ENCODE data around the gene OR5AU1. TPM values are rescaled to one million over a fixed set of nuclear protein-coding genes. Genes with fewer than 3 reads are reported as not detected.
A peak's percentile ranks its signal among the peaks of the same experiment; 100 is the strongest.

The OR5AU1 gene
- total RNA-seq, 1 experiment from 2014 or later = not detected

- Histone ChIP-seq H3K27me3 (ENCODE audit: low read length) (no peaks in the 10 kb centered on the region), H3F3A (ENCODE audit: low read length, unreplicated experiment) (no peaks in the 10 kb centered on the region), H3K4me1 (ENCODE audit: insufficient read depth, low read length) (no peaks in the 10 kb centered on the region), H3K4me3 (ENCODE audit: low read length) (no peak overlapping the region), H3K9me2 (replicated peaks; ENCODE audit: low read length) (no peaks in the 10 kb centered on the region), H3K4me2 (ENCODE audit: low read length) (no peak overlapping the region), H3K9me3 (ENCODE audit: low read length) (peaks cover 5% of the 10 kb centered on the region; the same call in 1 of the 2 replicates), H3K27ac (ENCODE audit: low read length) (no peak overlapping the region), H3K9ac (ENCODE audit: low read length) (no peak overlapping the region), H3K79me2 (ENCODE audit: low read length) (no peaks in the 10 kb centered on the region), H4K20me1 (ENCODE audit: low read length) (no peaks in the 10 kb centered on the region), H2AFZ (ENCODE audit: low read length) (no peak overlapping the region), H3K36me3 (ENCODE audit: low read depth, low read length) (no peaks in the 10 kb centered on the region)
- ATAC-seq (no peak), DNase-seq (peak; percentile 16)
- intact Hi-C loops (cut with micrococcal nuclease) = no loop called here
- CTCF ChIA-PET = no interaction called here
- no peak for TF ChIP-seq EZH2phosphoT487 (IDR thresholded peaks at IDR 0.05; ENCODE audit: borderline replicate concordance, low read length)
- TF ChIP-seq CTCF (conservative IDR thresholded peaks at IDR 0.05; ENCODE audit: low read depth, low read length) = peak; percentile 81
- no peak for TF ChIP-seq EZH2 (IDR thresholded peaks at IDR 0.05; ENCODE audit: low read length, unreplicated experiment)
- POLR2A ChIA-PET (ENCODE audit: unreplicated experiment) = no interaction called here
- no TSS peak for BruUV-seq (replicated peaks)
Observed at GRCh38 chr14:21136024-21136423, 19.8 kb downstream of the OR5AU1 start.

- Histone ChIP-seq H3K27me3 (ENCODE audit: low read length) (no peaks in the 10 kb centered on the region), H2AFZ (ENCODE audit: low read length) (no peak overlapping the region), H3F3A (ENCODE audit: low read length, unreplicated experiment) (no peaks in the 10 kb centered on the region), H3K79me2 (ENCODE audit: low read length) (no peaks in the 10 kb centered on the region), H3K4me3 (ENCODE audit: low read length) (no peak overlapping the region), H3K4me1 (ENCODE audit: insufficient read depth, low read length) (no peaks in the 10 kb centered on the region), H3K36me3 (ENCODE audit: low read depth, low read length) (no peaks in the 10 kb centered on the region), H3K9me2 (replicated peaks; ENCODE audit: low read length) (no peaks in the 10 kb centered on the region), H4K20me1 (ENCODE audit: low read length) (no peaks in the 10 kb centered on the region), H3K27ac (ENCODE audit: low read length) (no peak overlapping the region), H3K9ac (ENCODE audit: low read length) (no peak overlapping the region), H3K9me3 (ENCODE audit: low read length) (peaks cover 5% of the 10 kb centered on the region; the same call in 1 of the 2 replicates), H3K4me2 (ENCODE audit: low read length) (no peak overlapping the region)
- no peak for TF ChIP-seq EZH2phosphoT487 (IDR thresholded peaks at IDR 0.05; ENCODE audit: borderline replicate concordance, low read length)
- no peak for TF ChIP-seq CTCF (conservative IDR thresholded peaks at IDR 0.05; ENCODE audit: low read depth, low read length)
- no peak for TF ChIP-seq EZH2 (IDR thresholded peaks at IDR 0.05; ENCODE audit: low read length, unreplicated experiment)
- intact Hi-C loops (cut with micrococcal nuclease) = no loop called here
- ChIA-PET CTCF (no interaction called here), POLR2A (ENCODE audit: unreplicated experiment) (no interaction called here)
- BruUV-seq (replicated peaks) = no TSS peak
- ATAC-seq (no peak), DNase-seq (no peak)
Observed at GRCh38 chr14:21133901-21134300, 22.0 kb downstream of the OR5AU1 start.

GRCh38 chr14:21123429-21123828 lies 32.4 kb downstream of the OR5AU1 start:
- ChIA-PET POLR2A (ENCODE audit: unreplicated experiment) (no interaction called here), CTCF (no interaction called here)
- Histone ChIP-seq H3F3A (ENCODE audit: low read length, unreplicated experiment) (no peaks in the 10 kb centered on the region), H3K4me3 (ENCODE audit: low read length) (no peak overlapping the region), H3K9ac (ENCODE audit: low read length) (no peak overlapping the region), H3K9me3 (ENCODE audit: low read length) (no peaks in the 10 kb centered on the region), H3K4me2 (ENCODE audit: low read length) (no peak overlapping the region), H3K4me1 (ENCODE audit: insufficient read depth, low read length) (0 out of 2 replicates have a peak, but pooled peaks cover 4% of the 10 kb centered on the region), H4K20me1 (ENCODE audit: low read length) (no peaks in the 10 kb centered on the region), H2AFZ (ENCODE audit: low read length) (no peak overlapping the region), H3K79me2 (ENCODE audit: low read length) (no peaks in the 10 kb centered on the region), H3K27me3 (ENCODE audit: low read length) (peaks cover 37% of the 10 kb centered on the region), H3K9me2 (replicated peaks; ENCODE audit: low read length) (no peaks in the 10 kb centered on the region), H3K36me3 (ENCODE audit: low read depth, low read length) (no peaks in the 10 kb centered on the region), H3K27ac (ENCODE audit: low read length) (no peak overlapping the region)
- TF ChIP-seq EZH2 (IDR thresholded peaks at IDR 0.05; ENCODE audit: low read length, unreplicated experiment) (no peak), CTCF (conservative IDR thresholded peaks at IDR 0.05; ENCODE audit: low read depth, low read length) (no peak), EZH2phosphoT487 (IDR thresholded peaks at IDR 0.05; ENCODE audit: borderline replicate concordance, low read length) (no peak)
- no peak for DNase-seq
- BruUV-seq (replicated peaks) = no TSS peak
- intact Hi-C loops (cut with micrococcal nuclease) = no loop called here
- no peak for ATAC-seq

Measured in PC-3 (cell line).